NB4 (cell line): ENCODE results near the gene SPSB4.

Experiments
- DNase-seq: peaks from one replicate; pipeline ENCODE4 v3.0.0; 2010; ENCODE audit warnings: low read depth
- H3K4me3 ChIP-seq: one replicate; pipeline ENCODE4 v1.5.1; 2011; ENCODE audit warnings: mild to moderate bottlenecking, low read depth, low read length, moderate library complexity
- CTCF ChIP-seq: IDR thresholded peaks from one replicate; pipeline ENCODE4 v1.5.1; 2012; ENCODE audit warnings: low read depth, low read length
- MAX ChIP-seq: IDR thresholded peaks from 2 replicates; pipeline ENCODE4 v1.6.1; 2011; ENCODE audit warnings: low read depth, low read length
- MYC ChIP-seq: IDR thresholded peaks from 2 replicates; pipeline ENCODE4 v1.6.1; 2011; ENCODE audit warnings: low read depth, low read length
- POLR2A ChIP-seq: IDR thresholded peaks from 2 replicates; pipeline ENCODE4 v1.6.1; 2011; ENCODE audit warnings: mild to moderate bottlenecking; ENCODE audit not compliant: insufficient read length; ENCODE audit errors: extremely low read depth

The SPSB4 gene

GRCh38 chr3:141063831-141064230 is 12.7 kb downstream of the SPSB4 start:
- H3K4me3 ChIP-seq, result no peak overlapping the region
- DNase-seq, result peak; percentile 61
- TF ChIP-seq MAX (no peak), POLR2A (no peak), CTCF (no peak)

GRCh38 chr3:141064255-141064926 is 13.2 kb downstream of the SPSB4 start:
- no peak overlapping the region for H3K4me3 ChIP-seq
- DNase-seq, result no peak
- TF ChIP-seq MYC (no peak), CTCF (no peak), MAX (no peak), POLR2A (no peak)

GRCh38 chr3:141065258-141065657 is 14.1 kb downstream of the SPSB4 start:
- no peak overlapping the region for H3K4me3 ChIP-seq
- no peak for DNase-seq
- TF ChIP-seq MYC (no peak), CTCF (no peak), MAX (no peak), POLR2A (no peak)

GRCh38 chr3:141065841-141066805 is 15.0 kb downstream of the SPSB4 start:
- DNase-seq, result no peak

More at GRCh38 chr3:141065841-141066805, 15.0 kb downstream of the SPSB4 start:
- H3K4me3 ChIP-seq, result no peak overlapping the region
- TF ChIP-seq MAX (no peak), POLR2A (no peak), MYC (no peak), CTCF (no peak)
